Stomach (tissue), 9 donors: Measurements from ENCODE around the gene FSD1. TPM values are rescaled to one million over a fixed set of nuclear protein-coding genes. Genes with fewer than 3 reads are reported as not detected.

Source experiments
- DNase-seq, 2 donors: peaks; one replicate each; pipeline versions ENCODE4 v3.0.0 to v3.0.0-alpha.2; 2013 to 2019
- H3K27ac ChIP-seq, 5 donors: fragments of 200-600 bp in 4 of 5; sonication (generic) in 4 of 5; one replicate each; pipeline ENCODE4 v1.5.1; 2013 to 2019; ENCODE audit warnings: mild to moderate bottlenecking in 1 of 5, moderate library complexity in 1 of 5
- H3K27me3 ChIP-seq, 3 donors: fragments of 200-600 bp; sonication (generic); one replicate each; pipeline ENCODE4 v1.5.1; 2017 to 2019; ENCODE audit warnings: mixed run types in 1 of 3
- H3K36me3 ChIP-seq, 4 donors: fragments of 200-600 bp; sonication (generic); 1 replicate in 3 of 4; 2 replicates in 1 of 4; pipeline ENCODE4 v1.5.1; 2016 to 2019
- H3K4me1 ChIP-seq, 4 donors: fragments of 200-600 bp; sonication (generic); one replicate each; pipeline ENCODE4 v1.5.1; 2016 to 2019
- H3K4me3 ChIP-seq, 4 donors: fragments of 200-600 bp; sonication (generic) in 3 of 4; one replicate each; pipeline ENCODE4 v1.5.1; 2016 to 2019; ENCODE audit warnings: mild to moderate bottlenecking in 1 of 4
- H3K9me3 ChIP-seq, 4 donors: fragments of 200-600 bp; sonication (generic); one replicate each; pipeline ENCODE4 v1.5.1; 2016 to 2019
- EP300 ChIP-seq: sonication (generic); formaldehyde crosslinking; IDR thresholded peaks from one replicate; pipeline ENCODE4 v1.6.1; 2017; ENCODE audit warnings: antibody characterized with exemption
- POLR2A ChIP-seq, 4 donors: fragments of 450-650 bp; IDR thresholded peaks; one replicate each; pipeline ENCODE4 v1.6.1; 2016; ENCODE audit warnings: antibody characterized with exemption in 4 of 4, control low read depth in 2 of 4, mild to moderate bottlenecking in 1 of 4, moderate library complexity in 1 of 4
- POLR2AphosphoS5 ChIP-seq, 3 donors: sonication (generic); formaldehyde crosslinking; IDR thresholded peaks; one replicate each; pipeline ENCODE4 v1.6.1; 2016; ENCODE audit warnings: antibody characterized with exemption in 3 of 3
- WGBS, 5 donors: extraction: QIAGEN DNeasy Blood & Tissue Kit in 3 of 5; methylation state at CpG; one replicate each; pipeline versions ENCODE4 v1.1.5 to v1.1.7; 2013 to 2018; 5-methylcytosine and 5-hydroxymethylcytosine counted together
- intact Hi-C: fragments of 100-400 bp; cut with DNase I; formaldehyde crosslinking; loops from one replicate; pipeline ENCODE4 v1.15.1; 2023; ENCODE audit warnings: low total_unique reads
- polyA plus RNA-seq, 3 donors: library from polyadenylated mRNA; stranded (reverse); fragments of 200-250 nt; gene quantifications; one replicate each; pipeline ENCODE4 v1.2.3, GENCODE V29; 2013
- total RNA-seq, 5 donors: library from RNA; depleted of rRNA; stranded (reverse); fragments of >200 nt; gene quantifications; one replicate each; pipeline versions ENCODE4 v1.1.0 to v1.2.3, GENCODE V29; 2014 to 2016
- TF ChIP-seq, protein P1 (sequence below), 7 experiments: fragments of 450-650 bp in 4 of 7; fragments of 200-600 bp in 3 of 7; sonication (generic) in 3 of 7; IDR thresholded peaks; one replicate each; pipeline ENCODE4 v1.5.1; 2016 to 2019; ENCODE audit warnings: antibody characterized with exemption in 7 of 7, control low read depth in 2 of 7, mild to moderate bottlenecking in 1 of 7
- donor health status: healthy with polysubstance abuse.
- donor health status: Bipolar disorder and iron deficiency.
- donor health status: healthy.

Gene FSD1
- total and polyA plus RNA-seq, 8 donors, result 0.31 to 12.5 (median 1.3) TPM; not detected in 3

DNA sequence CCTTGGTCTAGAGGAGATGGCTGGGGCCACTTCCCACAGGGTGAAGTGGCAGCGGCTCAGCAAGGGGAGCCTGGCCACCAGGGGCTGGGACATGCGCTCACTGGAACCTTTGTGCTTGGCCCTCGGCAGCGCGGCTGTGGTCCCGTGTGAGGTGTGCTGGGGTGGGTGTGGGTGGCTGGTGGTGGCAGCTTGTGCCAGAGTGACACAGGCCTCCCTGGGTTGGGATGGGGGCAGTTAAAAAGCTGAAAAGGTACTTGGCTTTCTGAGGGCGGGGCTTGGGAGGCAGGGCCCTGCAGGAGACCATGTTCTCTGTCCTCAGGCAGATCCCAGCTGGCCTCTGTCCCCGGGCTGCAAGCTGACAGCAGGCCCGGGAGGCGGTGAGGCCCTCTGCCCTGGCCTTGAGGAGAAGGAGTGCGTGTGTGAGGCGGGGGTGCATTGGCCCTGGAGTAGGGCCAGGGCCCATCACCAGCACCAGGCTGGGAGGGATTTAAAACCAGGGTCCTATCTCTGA, 56.3 kb downstream of the FSD1 start:
- WGBS, 5 donors, result 68 to 77% (median 70%) methylated on average over 7 to 12 of the region's 12 CpGs
- Histone ChIP-seq H3K4me1 (peaks cover 0 to 25% (median 20%) of the 10 kb centered on the region in 4 donors), H3K36me3 (peaks cover 56 to 99% (median 88%) of the 10 kb centered on the region in 4 donors), H3K9me3 (no peaks in the 10 kb centered on the region), H3K27me3 (no peaks in the 10 kb centered on the region), H3K27ac (peak overlapping the region in 4 of 5 donors; percentile 10 to 57 (median 26)), H3K4me3 (no peak overlapping the region)
- TF ChIP-seq POLR2AphosphoS5 (IDR thresholded peaks at IDR 0.05) (no peak), EP300 (no peak), POLR2A (IDR thresholded peaks at IDR 0.05) (no peak)
- TF ChIP-seq, protein P1, sequence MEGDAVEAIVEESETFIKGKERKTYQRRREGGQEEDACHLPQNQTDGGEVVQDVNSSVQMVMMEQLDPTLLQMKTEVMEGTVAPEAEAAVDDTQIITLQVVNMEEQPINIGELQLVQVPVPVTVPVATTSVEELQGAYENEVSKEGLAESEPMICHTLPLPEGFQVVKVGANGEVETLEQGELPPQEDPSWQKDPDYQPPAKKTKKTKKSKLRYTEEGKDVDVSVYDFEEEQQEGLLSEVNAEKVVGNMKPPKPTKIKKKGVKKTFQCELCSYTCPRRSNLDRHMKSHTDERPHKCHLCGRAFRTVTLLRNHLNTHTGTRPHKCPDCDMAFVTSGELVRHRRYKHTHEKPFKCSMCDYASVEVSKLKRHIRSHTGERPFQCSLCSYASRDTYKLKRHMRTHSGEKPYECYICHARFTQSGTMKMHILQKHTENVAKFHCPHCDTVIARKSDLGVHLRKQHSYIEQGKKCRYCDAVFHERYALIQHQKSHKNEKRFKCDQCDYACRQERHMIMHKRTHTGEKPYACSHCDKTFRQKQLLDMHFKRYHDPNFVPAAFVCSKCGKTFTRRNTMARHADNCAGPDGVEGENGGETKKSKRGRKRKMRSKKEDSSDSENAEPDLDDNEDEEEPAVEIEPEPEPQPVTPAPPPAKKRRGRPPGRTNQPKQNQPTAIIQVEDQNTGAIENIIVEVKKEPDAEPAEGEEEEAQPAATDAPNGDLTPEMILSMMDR (IDR thresholded peaks at IDR 0.05), result no peak
- peak in 1 of 2 donors; percentile 69 for DNase-seq
- intact Hi-C loops, result no loop called here

DNA sequence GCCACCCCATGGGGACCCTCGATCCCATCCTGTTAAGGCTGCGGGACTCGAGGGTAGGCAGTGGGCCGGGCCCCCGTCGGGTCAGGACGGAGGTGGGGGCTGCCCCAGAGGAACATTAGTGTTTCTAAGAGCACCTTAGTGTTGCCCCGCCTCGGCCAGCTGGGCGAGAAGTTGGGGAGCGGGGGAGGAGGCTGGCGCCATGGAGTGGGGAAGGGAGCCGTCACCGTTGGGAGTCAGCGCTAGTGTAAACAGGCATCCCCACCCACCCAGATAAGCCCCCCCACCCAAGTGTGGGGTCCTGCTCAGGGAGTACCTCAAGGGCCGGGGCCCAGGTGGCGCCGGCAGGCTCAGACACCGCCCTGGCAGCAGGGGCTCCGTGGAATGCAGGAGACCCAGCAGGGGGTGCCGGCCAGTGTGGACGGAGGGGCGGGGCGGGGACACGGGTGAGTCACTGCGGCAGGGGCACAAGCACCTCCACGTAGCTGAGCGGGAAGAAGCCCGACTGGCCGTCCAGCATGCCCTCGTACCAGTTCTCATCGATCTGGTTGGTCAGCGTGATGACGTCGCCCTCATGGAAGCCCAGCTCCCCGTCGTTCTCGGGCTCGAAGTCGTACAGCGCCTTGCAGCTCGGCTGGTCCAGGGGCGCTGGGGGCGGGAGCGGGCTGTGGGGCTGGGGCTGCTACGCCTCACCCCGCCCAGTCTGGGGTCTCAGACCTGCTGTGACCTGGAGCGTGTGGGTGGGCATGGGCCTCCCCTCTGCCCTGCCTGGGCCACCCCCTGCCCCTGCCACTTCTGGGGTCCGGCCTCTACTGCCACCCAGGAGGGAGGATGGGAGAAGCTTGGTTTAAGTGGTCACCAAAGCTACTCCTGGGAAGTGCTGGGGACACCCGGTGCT, 57.0 kb downstream of the FSD1 start:
- TF ChIP-seq EP300 (no peak), POLR2AphosphoS5 (IDR thresholded peaks at IDR 0.05) (no peak)
- Histone ChIP-seq H3K4me3 (no peak overlapping the region), H3K27me3 (no peaks in the 10 kb centered on the region), H3K9me3 (no peaks in the 10 kb centered on the region), H3K36me3 (peaks cover 63 to 99% (median 89%) of the 10 kb centered on the region in 4 donors), H3K4me1 (peaks cover 0 to 25% (median 20%) of the 10 kb centered on the region in 4 donors), H3K27ac (peak overlapping the region in 3 of 5 donors; percentile 21 to 57 (median 30))
- DNase-seq, result peak in 1 of 2 donors; percentile 79
- intact Hi-C loops, result no loop called here
- 80 to 86% (median 85%) methylated on average over 39 to 50 of the region's 50 CpGs for WGBS, 5 donors

DNA sequence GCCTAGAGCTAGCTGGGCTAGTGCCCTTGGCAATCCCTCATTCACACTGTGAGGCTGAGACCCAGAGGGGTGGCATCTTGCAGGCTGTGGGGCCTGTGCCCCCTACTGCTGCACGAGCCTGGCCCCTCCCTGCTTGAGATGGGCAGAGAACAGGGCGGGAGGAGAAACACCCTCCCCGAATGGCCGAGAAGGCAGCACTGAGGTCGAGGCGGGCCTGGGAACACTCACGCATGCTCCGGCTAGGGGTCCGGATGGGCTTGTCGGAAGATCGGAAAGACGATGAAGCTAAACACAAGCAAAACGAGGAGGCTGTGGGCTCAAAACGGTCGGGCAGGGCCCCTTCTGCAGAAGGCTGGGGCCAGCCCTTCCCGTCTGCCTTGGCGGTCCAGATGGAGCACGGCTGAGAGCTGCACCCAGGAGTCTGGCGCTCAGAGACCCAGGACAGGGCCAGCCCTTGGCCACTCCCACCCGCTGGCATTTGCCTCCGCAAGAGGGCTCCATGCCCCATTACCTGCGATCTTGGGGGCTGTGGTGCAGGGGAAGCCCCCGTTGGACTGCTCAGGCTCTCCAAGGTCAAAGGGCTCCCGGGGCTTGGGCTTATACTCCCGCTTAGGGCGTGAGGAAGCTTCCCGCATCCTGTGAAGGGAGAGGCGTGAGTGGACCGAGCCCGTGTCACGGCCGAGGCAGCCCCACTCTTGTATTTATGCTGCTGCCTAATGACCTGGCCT, 57.9 kb downstream of the FSD1 start:
- peaks cover 0 to 25% (median 20%) of the 10 kb centered on the region in 4 donors for H3K4me1 ChIP-seq
- no peak overlapping the region for H3K27ac ChIP-seq
- 86 to 87% (median 87%) methylated on average over 25 to 32 of the region's 32 CpGs for WGBS, 5 donors
- DNase-seq, result peak in 1 of 2 donors; percentile 41
- intact Hi-C loops, result no loop called here
- no peaks in the 10 kb centered on the region for H3K9me3 ChIP-seq
- TF ChIP-seq POLR2A (IDR thresholded peaks at IDR 0.05), result no peak
- TF ChIP-seq, protein P1 (IDR thresholded peaks at IDR 0.05), result no peak
- no peak for TF ChIP-seq EP300
- no peak for TF ChIP-seq POLR2AphosphoS5 (IDR thresholded peaks at IDR 0.05)
- peaks cover 63 to 99% (median 92%) of the 10 kb centered on the region in 4 donors for H3K36me3 ChIP-seq
- no peak overlapping the region for H3K4me3 ChIP-seq
- no peaks in the 10 kb centered on the region for H3K27me3 ChIP-seq

DNA sequence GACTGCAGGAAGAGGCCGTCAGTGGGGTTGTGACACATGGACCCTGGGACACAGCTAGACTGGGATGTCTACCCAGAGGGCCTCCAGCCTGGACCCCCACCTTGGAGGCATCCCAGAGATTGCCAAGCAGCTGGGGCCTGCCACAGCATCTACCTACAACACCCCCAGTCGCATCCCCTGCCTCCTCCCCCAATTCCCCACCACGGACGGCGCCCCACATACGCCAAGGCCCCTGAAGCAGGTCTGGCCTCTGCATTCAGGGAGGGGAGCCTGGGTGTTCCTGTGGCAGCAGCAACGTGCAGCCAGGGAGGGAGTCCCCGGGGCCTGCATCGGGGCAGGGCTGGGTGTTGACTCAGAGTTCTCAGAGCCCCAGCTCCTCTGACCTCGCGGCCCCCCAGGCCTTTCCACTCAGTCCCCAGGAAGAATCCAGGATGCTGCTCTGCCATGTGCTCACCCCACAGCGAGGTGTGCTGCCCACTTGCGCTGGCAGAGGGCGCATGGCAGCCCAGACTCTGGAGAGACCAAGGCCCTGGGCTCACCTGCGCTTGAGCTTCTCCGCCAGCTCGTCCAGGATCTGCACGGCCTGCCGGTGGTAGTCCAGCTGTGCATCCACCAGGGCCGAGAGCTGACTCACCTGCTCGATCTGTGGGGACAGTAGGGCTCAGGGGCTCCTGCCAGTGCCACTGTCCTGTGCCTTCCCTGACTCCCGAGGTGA, 58.6 kb downstream of the FSD1 start:
- H3K27me3 ChIP-seq, result no peaks in the 10 kb centered on the region
- H3K4me3 ChIP-seq, result no peak overlapping the region
- WGBS, 5 donors, result 75 to 95% (median 78%) methylated on average over 7 to 22 of the region's 22 CpGs
- H3K36me3 ChIP-seq, result peaks cover 63 to 93% (median 89%) of the 10 kb centered on the region in 4 donors
- H3K27ac ChIP-seq, result peak overlapping the region in 1 of 5 donors; percentile 5
- TF ChIP-seq POLR2A (IDR thresholded peaks at IDR 0.05), result no peak
- TF ChIP-seq EP300, result no peak
- TF ChIP-seq, protein P1 (IDR thresholded peaks at IDR 0.05), result peak in 1 of 7 experiments; percentile 7
- no peak for TF ChIP-seq POLR2AphosphoS5 (IDR thresholded peaks at IDR 0.05)
- H3K4me1 ChIP-seq, result peaks cover 4 to 32% (median 24%) of the 10 kb centered on the region in 4 donors
- DNase-seq, result peak in 1 of 2 donors; percentile 43
- intact Hi-C loops, result no loop called here
- no peaks in the 10 kb centered on the region for H3K9me3 ChIP-seq
